SK-N-SH (cell line): Measurements from ENCODE around the gene SIRT5. TPM values are rescaled to one million over a fixed set of nuclear protein-coding genes. Genes with fewer than 3 reads are reported as not detected.

Source experiments
- CTCF ChIA-PET: fragments of 300-600, 350-600 bp; formaldehyde crosslinking; extraction: SDS; loops from one replicate; lab custom pipeline; 2021; lab: Yijun Ruan, JAX
- POLR2A ChIA-PET: fragments of 350-600 bp; sonication (Branson Sonifier 250); formaldehyde crosslinking; extraction: SDS; loops from one replicate; lab custom pipeline; 2020; ENCODE audit warnings: antibody characterized with exemption, inconsistent platforms; lab: Yijun Ruan, JAX
- DNase-seq: peaks from one replicate; pipeline ENCODE4 v3.0.0; 2012
- H2AFZ ChIP-seq: fragments of 200-600 bp; sonication (generic); 2 replicates; pipeline ENCODE4 v1.8.1; 2016; ENCODE audit warnings: antibody characterized with exemption, mild to moderate bottlenecking, low read depth
- H3F3A ChIP-seq: fragments of 200-600 bp; sonication (generic); replicated peaks from 2 replicates; pipeline ENCODE3; 2016; ENCODE audit warnings: antibody characterized with exemption, mild to moderate bottlenecking; ENCODE audit not compliant: insufficient read depth
- H3K27ac ChIP-seq, 2 experiments: fragments of 200-500 bp in 1 of 2; fragments of 200-600 bp in 1 of 2; sonication (Bioruptor generic) in 1 of 2; sonication (generic), shearing (Covaris generic) in 1 of 2; 2 replicates each; pipeline versions ENCODE4 v1.5.1 to v1.6.1; 2014 to 2016; ENCODE audit warnings: low read depth in 2 of 2, inconsistent platforms in 1 of 2, low read length in 1 of 2, mild to moderate bottlenecking in 1 of 2, mixed read lengths in 1 of 2
- H3K27me3 ChIP-seq: fragments of 200-600 bp; sonication (generic), shearing (Covaris generic); 2 replicates; pipeline ENCODE4 v1.6.1; 2016; ENCODE audit warnings: mixed run types; ENCODE audit not compliant: insufficient read depth
- H3K36me3 ChIP-seq, 2 experiments: fragments of 200-500 bp in 1 of 2; fragments of 200-600 bp in 1 of 2; sonication (Bioruptor generic) in 1 of 2; sonication (generic) in 1 of 2; replicated peaks in 1 of 2; 2 replicates each; pipeline versions ENCODE3 to v1.5.1; 2014 to 2016; ENCODE audit warnings: low read length in 1 of 2, mild to moderate bottlenecking in 1 of 2; ENCODE audit not compliant: insufficient read depth in 2 of 2, control insufficient read depth in 1 of 2
- H3K4me1 ChIP-seq, 2 experiments: fragments of 200-500 bp in 1 of 2; fragments of 200-600 bp in 1 of 2; sonication (Bioruptor generic) in 1 of 2; sonication (generic), shearing (Covaris generic) in 1 of 2; 2 replicates each; pipeline versions ENCODE4 v1.5.1 to v1.6.1; 2014 to 2016; ENCODE audit warnings: low read depth in 1 of 2, low read length in 1 of 2, mixed run types in 1 of 2; ENCODE audit not compliant: insufficient read depth in 2 of 2, control insufficient read depth in 1 of 2
- H3K4me2 ChIP-seq: fragments of 200-600 bp; sonication (generic), shearing (Covaris generic); 2 replicates; pipeline ENCODE4 v1.6.1; 2017; ENCODE audit warnings: mixed run types
- H3K4me3 ChIP-seq, 2 experiments: fragments of 200-500 bp in 1 of 2; fragments of 200-600 bp in 1 of 2; sonication (Bioruptor generic) in 1 of 2; sonication (generic), shearing (Covaris generic) in 1 of 2; 2 replicates each; pipeline versions ENCODE4 v1.5.1 to v1.8.1; 2014 to 2016; ENCODE audit warnings: low read depth in 2 of 2, inconsistent platforms in 1 of 2, low read length in 1 of 2, mild to moderate bottlenecking in 1 of 2, mixed read lengths in 1 of 2, moderate library complexity in 1 of 2
- H3K79me2 ChIP-seq: fragments of 200-600 bp; sonication (generic); 2 replicates; pipeline ENCODE4 v1.8.1; 2017; ENCODE audit warnings: mild to moderate bottlenecking; ENCODE audit not compliant: insufficient read depth
- H3K9ac ChIP-seq: fragments of 200-600 bp; sonication (generic); 2 replicates; pipeline ENCODE4 v1.6.1; 2017; ENCODE audit warnings: mixed run types
- H3K9me2 ChIP-seq: fragments of 200-600 bp; sonication (generic); 2 replicates; pipeline ENCODE4 v1.6.1; 2017; ENCODE audit warnings: mixed run types
- H3K9me3 ChIP-seq: fragments of 200-600 bp; sonication (generic); 2 replicates; pipeline ENCODE4 v1.6.1; 2017; ENCODE audit warnings: mixed run types, mild to moderate bottlenecking, moderate library complexity
- H4K20me1 ChIP-seq: fragments of 200-600 bp; sonication (generic); 2 replicates; pipeline ENCODE4 v1.6.1; 2017; ENCODE audit warnings: mild to moderate bottlenecking, mixed run types; ENCODE audit not compliant: insufficient read depth
- CHD2 ChIP-seq: fragments of 150-350 bp; IDR thresholded peaks from 2 replicates; pipeline ENCODE4 v1.6.1; 2018; ENCODE audit warnings: low read length; ENCODE audit not compliant: partially characterized antibody
- CTCF ChIP-seq: fragments of 200-600 bp; sonication (generic); IDR thresholded peaks from 2 replicates; pipeline ENCODE4 v1.6.1; 2017; ENCODE audit warnings: antibody characterized with exemption, mild to moderate bottlenecking, moderate library complexity
- EP300 ChIP-seq, 2 experiments: IDR thresholded peaks; 2 replicates each; pipeline versions ENCODE4 v1.4.0 to v1.6.1; 2012; ENCODE audit warnings: borderline replicate concordance in 1 of 2, low read depth in 1 of 2, low read length in 1 of 2
- EZH2phosphoT487 ChIP-seq: fragments of 200-600 bp; sonication (generic); IDR thresholded peaks from 2 replicates; pipeline ENCODE4 v1.6.1; 2017; ENCODE audit warnings: low read depth, mixed run types, mild to moderate bottlenecking, antibody characterized with exemption, moderate library complexity, borderline replicate concordance
- MAX ChIP-seq: IDR thresholded peaks from 2 replicates; pipeline ENCODE4 v1.4.0; 2012; ENCODE audit warnings: low read depth
- MXI1 ChIP-seq: IDR thresholded peaks from 2 replicates; pipeline ENCODE4 v1.6.1; 2012; ENCODE audit warnings: mild to moderate bottlenecking, low read depth, low read length, improper control_type of control experiment
- NFIC ChIP-seq: IDR thresholded peaks from 2 replicates; pipeline ENCODE4 v1.4.0; 2012; ENCODE audit warnings: borderline replicate concordance
- POLR2AphosphoS5 ChIP-seq: IDR thresholded peaks from 2 replicates; pipeline ENCODE4 v1.6.1; 2012; ENCODE audit warnings: low read depth, low read length
- RAD21 ChIP-seq: IDR thresholded peaks from 2 replicates; pipeline ENCODE4 v1.6.1; 2012; ENCODE audit warnings: mild to moderate bottlenecking, low read length
- RXRA ChIP-seq: IDR thresholded peaks from 2 replicates; pipeline ENCODE4 v1.4.0; 2012; ENCODE audit warnings: low read depth, mild to moderate bottlenecking, borderline replicate concordance
- SMC3 ChIP-seq: IDR thresholded peaks from 2 replicates; pipeline ENCODE4 v1.6.1; 2012; ENCODE audit warnings: low read depth, low read length, improper control_type of control experiment
- TEAD4 ChIP-seq: IDR thresholded peaks from 2 replicates; pipeline ENCODE4 v1.4.0; 2012; ENCODE audit warnings: mild to moderate bottlenecking, borderline replicate concordance; ENCODE audit not compliant: insufficient read depth
- USF1 ChIP-seq: IDR thresholded peaks from 2 replicates; pipeline ENCODE4 v1.4.0; 2012; ENCODE audit warnings: low read depth, borderline replicate concordance
- YY1 ChIP-seq: IDR thresholded peaks from 2 replicates; pipeline ENCODE4 v1.4.0; 2012; ENCODE audit warnings: low read depth, mild to moderate bottlenecking
- WGBS: methylation state at CpG from one replicate; pipeline ENCODE4 v1.1.6; 2017; ENCODE audit warnings: low lambda C conversion rate; 5-methylcytosine and 5-hydroxymethylcytosine counted together
- polyA plus RNA-seq, 3 experiments: library from polyadenylated mRNA; depleted of rRNA; stranded (reverse); fragments of >200 nt; gene quantifications; 2 replicates each; pipeline ENCODE4 v1.2.3, GENCODE V29; 2012
- TF ChIP-seq, protein P1 (sequence below): IDR thresholded peaks from 2 replicates; pipeline ENCODE4 v1.6.1; 2012; ENCODE audit warnings: mild to moderate bottlenecking, low read depth, low read length, moderate library complexity
- TF ChIP-seq, protein P2 (sequence below): IDR thresholded peaks from 2 replicates; pipeline ENCODE4 v1.4.0; 2012; ENCODE audit warnings: low read depth, borderline replicate concordance

Gene SIRT5
- polyA plus RNA-seq, 1 of the 3 experiments (the other 2 are of a cell fraction): 6.7 TPM

DNA sequence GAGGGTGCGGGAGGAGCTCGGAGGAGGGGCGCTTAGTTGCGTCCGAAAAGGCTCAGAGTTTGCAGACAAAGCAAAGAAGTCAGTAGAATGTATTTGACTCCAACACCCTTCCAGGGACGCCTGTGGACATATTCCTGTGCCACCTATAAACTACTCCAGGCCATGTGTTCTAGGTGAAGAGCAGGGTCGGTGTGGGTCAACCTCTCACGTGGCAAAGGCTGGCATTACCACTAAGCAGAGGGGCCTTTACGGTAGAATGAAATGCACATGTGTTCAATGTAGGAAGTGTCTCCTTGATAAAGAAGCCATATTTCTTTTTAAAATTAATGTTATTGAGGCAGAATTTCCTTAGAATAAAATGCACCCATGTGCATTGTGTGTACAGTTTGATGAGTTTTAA lies 15.4 kb downstream of the SIRT5 start (continued):
- no peak for TF ChIP-seq YY1
- TF ChIP-seq CHD2: no peak
- TF ChIP-seq, protein P1, sequence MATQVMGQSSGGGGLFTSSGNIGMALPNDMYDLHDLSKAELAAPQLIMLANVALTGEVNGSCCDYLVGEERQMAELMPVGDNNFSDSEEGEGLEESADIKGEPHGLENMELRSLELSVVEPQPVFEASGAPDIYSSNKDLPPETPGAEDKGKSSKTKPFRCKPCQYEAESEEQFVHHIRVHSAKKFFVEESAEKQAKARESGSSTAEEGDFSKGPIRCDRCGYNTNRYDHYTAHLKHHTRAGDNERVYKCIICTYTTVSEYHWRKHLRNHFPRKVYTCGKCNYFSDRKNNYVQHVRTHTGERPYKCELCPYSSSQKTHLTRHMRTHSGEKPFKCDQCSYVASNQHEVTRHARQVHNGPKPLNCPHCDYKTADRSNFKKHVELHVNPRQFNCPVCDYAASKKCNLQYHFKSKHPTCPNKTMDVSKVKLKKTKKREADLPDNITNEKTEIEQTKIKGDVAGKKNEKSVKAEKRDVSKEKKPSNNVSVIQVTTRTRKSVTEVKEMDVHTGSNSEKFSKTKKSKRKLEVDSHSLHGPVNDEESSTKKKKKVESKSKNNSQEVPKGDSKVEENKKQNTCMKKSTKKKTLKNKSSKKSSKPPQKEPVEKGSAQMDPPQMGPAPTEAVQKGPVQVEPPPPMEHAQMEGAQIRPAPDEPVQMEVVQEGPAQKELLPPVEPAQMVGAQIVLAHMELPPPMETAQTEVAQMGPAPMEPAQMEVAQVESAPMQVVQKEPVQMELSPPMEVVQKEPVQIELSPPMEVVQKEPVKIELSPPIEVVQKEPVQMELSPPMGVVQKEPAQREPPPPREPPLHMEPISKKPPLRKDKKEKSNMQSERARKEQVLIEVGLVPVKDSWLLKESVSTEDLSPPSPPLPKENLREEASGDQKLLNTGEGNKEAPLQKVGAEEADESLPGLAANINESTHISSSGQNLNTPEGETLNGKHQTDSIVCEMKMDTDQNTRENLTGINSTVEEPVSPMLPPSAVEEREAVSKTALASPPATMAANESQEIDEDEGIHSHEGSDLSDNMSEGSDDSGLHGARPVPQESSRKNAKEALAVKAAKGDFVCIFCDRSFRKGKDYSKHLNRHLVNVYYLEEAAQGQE: no peak

DNA sequence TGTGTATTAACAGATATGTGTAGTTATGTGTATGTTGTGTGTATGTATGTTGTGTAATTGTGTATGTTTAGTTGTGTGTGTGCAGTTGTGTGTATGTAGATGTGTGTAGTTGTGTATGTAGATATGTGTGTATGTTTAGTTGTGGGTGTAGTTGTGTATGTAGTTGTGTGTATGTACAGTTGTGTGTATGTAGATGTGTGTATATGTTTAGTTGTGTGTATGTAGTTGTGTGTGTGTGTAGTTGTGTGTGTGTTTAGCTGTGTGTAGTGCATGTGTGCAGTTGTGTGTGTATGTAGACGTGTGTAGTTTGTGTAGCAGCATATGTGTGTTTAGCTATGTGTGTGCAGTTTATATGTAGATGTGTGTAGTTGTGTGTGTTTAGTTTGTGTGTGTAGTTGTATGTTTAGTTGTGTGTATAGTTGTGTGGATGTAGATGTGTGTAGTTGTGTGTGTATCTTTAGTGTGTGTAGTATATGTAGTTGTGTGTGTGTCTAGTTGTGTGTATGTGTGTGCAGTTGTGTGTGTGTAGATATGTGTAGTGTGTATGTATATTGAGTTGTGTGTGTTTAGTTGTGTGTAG lies 16.3 kb downstream of the SIRT5 start:
- Histone ChIP-seq H3K9me2 (no peaks in the 10 kb centered on the region), H3K4me2 (no peak overlapping the region), H3K79me2 (no peaks in the 10 kb centered on the region), H3K36me3 (peaks cover 8 to 9% of the 10 kb centered on the region in 2 experiments), H3K4me3 (no peak overlapping the region), H3F3A (peaks cover 16% of the 10 kb centered on the region), H4K20me1 (no peaks in the 10 kb centered on the region), H3K9ac (no peak overlapping the region), H3K27ac (no peak overlapping the region), H3K27me3 (no peaks in the 10 kb centered on the region), H3K4me1 (peaks cover 0 to 7% of the 10 kb centered on the region in 2 experiments; a peak in 1 of 4 replicates), H2AFZ (no peak overlapping the region), H3K9me3 (no peaks in the 10 kb centered on the region)
- CTCF ChIA-PET: interaction anchor here (5.6 kb wide), 1 partner anchor 16 kb away, joined by 43 read pairs; the partner anchor contains the start of gene SIRT5
- POLR2A ChIA-PET: no interaction called here
- 80% methylated on average over 1 of the region's 1 CpG for WGBS
- DNase-seq: no peak
- TF ChIP-seq MXI1 (no peak), TEAD4 (no peak), POLR2AphosphoS5 (no peak), MAX (no peak), EZH2phosphoT487 (no peak), USF1 (no peak), CTCF (no peak), RAD21 (no peak), EP300 (IDR thresholded peaks at IDR 0.05; ENCODE audit: borderline replicate concordance in 1 of 2, low read depth in 1 of 2, low read length in 1 of 2) (no peak), SMC3 (no peak), CHD2 (no peak), RXRA (no peak), NFIC (no peak)
- TF ChIP-seq, protein P2, sequence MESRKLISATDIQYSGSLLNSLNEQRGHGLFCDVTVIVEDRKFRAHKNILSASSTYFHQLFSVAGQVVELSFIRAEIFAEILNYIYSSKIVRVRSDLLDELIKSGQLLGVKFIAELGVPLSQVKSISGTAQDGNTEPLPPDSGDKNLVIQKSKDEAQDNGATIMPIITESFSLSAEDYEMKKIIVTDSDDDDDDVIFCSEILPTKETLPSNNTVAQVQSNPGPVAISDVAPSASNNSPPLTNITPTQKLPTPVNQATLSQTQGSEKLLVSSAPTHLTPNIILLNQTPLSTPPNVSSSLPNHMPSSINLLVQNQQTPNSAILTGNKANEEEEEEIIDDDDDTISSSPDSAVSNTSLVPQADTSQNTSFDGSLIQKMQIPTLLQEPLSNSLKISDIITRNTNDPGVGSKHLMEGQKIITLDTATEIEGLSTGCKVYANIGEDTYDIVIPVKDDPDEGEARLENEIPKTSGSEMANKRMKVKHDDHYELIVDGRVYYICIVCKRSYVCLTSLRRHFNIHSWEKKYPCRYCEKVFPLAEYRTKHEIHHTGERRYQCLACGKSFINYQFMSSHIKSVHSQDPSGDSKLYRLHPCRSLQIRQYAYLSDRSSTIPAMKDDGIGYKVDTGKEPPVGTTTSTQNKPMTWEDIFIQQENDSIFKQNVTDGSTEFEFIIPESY: no peak
